RCC 7860 (cell line): ENCODE data around the gene MCEMP1.

Source experiments
- DNase-seq: peaks from one replicate; pipeline ENCODE4 v3.0.0-alpha.2; 2015; ENCODE audit warnings: low spot score
- FAIRE-seq: peaks from 2 replicates; lab custom pipeline; 2012; peaks lifted over from hg19 to GRCh38; lab: Jason Lieb, UNC

Gene MCEMP1

DNA sequence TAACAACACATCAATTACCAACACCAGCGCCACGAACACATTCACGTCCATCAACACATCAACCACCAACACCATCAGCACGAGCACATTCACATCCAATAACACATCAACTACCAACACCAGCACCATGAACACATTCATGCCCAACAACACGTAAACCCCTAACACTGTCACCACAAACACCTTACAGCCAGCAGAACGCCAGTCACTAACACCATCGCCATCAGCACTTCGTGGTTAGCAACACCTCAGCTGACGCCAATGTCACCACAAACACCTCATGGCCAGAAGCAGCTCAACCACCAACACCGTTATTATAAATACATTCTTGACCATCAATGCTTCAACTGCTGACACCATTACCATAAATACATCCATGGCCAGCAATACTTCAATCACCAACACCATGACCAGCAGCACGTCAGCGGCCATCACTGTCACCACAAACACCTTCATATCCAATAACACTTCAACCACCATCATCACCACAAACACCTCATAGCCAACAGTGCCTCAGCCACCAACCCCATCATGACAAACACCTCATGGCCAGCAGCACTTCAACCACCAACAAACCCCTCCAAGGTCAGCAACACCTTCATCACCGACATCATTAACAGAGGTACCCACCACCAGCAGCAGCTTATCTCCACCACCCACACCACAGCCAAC lies 15.7 kb downstream of the MCEMP1 start:
- DNase-seq (no peak), FAIRE-seq (no peak)

DNA sequence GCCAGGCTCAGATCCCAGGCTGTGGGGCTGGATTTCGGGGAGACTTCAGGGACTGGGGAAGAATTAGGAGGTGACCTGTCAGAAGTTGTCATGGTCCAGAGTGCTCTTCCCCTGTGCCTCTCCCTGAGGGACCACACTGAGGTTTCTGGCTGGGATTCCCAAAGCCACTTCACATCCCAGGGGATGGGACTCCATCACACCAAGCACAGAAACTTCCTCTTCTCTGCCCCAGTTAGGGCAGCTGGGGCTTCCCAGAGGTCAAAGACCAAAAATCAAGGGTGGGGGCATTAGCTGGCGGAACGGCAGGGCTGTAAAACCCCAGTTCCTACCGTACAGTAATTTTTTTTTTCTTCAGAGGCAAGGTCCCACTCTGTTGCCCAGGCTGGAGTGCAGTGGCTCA lies 17.6 kb downstream of the MCEMP1 start:
- DNase-seq (no peak), FAIRE-seq (no peak)

DNA sequence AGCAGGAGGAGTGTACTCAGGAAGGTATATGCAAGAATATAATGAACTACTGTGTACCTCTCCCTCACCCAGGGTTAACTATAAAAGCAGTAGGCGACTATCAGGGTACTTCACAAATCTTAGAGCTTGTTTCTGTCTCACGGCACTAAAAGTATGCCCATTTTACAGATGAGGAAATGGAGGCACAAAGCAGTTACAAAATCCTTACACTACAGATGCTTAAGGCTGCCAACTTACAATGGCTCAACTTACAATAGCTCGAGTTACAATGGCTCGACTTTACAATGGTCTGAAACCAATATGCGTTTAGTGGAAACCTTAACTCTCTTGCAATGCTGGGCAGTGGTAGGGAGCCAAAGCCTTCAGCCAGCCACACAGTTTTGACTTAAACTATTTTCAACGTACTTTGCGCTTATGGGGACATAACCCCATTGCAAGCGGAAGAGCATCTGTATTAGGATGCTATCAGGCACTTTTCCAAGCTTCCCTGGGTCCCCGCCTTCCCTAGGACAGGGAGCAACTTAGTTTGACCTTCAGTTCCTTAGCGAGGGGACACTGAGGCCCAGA lies 20.9 kb downstream of the MCEMP1 start:
- FAIRE-seq (no peak), DNase-seq (no peak)

DNA sequence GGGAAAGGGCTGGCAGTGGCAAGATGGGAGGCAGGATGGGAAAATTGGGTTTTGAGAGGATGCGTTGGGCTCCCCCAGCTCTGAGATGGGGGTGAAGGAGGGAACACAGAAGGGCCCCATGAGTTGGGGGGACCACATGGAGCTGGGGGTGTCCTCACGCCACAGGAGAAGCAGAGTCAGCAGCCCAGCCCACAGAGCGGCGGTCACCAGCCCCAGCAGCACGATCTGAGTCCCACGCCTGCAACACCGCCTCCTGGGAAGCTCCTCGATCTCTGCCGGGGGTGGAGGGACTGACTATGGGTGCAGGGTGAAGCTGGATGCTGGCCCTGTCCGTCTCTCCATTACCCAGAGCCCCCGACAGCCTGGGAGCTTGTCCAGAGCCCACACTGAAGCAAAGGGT lies 21.7 kb downstream of the MCEMP1 start:
- FAIRE-seq (no peak), DNase-seq (no peak)

DNA sequence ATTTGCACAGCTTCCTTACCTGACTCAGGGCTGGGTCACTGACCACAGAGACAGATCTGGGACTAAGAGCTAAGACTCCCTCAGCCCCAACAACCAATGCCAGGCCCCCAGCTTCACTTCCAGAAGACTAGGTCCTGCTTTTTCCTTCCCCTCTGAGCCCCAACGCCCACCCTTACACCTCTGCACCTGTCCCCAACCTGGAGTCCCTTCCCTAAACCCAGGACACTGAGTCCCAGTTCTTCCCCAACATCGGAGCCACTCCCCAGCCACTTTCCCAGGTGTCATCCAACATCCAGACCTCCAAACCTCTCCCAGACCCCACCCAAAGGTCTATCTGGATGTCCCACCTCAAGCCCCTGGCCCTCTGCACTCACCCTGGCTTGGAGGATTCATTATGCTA lies 22.1 kb downstream of the MCEMP1 start:
- FAIRE-seq (no peak), DNase-seq (no peak)

DNA sequence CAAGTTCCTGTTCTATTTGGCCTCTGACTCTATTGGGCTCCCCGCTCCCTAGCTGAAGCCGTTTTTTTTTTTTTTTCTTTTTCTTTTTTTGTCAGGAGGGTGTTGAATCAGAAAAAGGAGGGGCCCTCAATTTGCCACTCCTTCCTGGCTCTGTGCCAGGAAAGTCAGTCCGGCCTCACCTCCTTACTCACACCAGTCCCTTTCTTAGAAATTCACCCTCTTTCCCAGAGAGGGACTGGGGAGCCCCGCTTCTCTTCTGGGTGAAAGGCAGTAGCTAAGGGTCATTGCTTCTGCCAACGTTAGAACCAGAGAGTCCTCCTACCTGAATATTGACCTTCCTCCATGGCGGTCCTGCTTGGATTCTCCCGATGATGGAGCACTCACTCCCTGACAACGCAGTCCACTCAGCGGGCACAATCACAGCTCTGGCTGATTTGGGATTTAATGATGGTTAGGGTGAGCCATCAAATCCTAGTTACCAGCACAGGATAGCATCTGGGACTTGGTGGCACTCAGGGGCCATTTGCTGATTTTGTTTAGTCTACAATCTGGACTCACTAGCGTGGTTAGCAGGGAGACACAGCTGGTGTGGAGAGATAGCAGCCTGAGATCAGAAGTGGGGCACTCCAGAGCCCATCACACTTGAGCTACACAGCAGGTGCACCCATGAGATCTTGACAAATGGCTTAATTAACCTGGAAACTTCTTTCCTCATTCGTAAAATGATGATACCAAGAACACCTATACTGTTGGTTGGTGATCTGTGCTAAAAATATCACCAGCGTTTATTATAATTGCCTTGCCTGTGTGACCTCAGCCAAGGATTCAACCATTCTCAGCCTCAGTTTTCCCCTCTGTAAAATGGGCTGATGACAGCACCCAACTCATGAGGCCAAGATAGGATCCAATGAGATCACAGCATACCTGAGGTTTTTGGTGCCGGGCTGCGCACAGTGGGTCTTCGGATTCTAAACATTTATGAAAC lies 22.8 kb downstream of the MCEMP1 start:
- FAIRE-seq (no peak), DNase-seq (no peak)

DNA sequence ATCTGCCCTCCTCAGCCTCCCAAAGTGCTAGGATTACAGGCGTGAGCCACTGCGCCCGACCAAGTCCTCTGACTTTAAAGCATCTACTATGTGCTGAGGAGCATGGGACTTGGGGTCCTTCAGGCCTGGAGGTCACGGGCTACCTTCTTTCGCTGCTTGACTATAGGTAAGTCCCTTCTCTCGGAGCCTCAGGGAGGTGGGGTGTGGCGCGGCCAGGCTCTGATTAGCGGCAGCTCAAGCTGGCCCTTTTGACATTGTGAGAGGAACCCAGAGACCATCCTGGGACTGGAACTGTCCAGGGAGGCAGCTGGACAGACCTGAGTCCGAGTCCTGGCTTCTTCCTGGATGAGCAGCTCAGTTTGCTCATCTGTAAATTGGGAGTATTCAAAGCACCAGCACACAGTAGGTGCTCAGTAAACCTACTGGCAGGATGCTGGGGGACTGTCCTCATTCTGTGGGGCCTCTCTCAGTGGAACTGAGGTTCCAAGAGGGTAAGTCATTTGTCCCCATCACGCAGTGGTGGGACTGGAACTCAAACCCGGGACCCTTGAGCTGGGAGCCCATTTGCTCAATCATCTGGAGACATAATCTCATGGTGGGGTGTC lies 24.3 kb downstream of the MCEMP1 start:
- DNase-seq (no peak), FAIRE-seq (no peak)

DNA sequence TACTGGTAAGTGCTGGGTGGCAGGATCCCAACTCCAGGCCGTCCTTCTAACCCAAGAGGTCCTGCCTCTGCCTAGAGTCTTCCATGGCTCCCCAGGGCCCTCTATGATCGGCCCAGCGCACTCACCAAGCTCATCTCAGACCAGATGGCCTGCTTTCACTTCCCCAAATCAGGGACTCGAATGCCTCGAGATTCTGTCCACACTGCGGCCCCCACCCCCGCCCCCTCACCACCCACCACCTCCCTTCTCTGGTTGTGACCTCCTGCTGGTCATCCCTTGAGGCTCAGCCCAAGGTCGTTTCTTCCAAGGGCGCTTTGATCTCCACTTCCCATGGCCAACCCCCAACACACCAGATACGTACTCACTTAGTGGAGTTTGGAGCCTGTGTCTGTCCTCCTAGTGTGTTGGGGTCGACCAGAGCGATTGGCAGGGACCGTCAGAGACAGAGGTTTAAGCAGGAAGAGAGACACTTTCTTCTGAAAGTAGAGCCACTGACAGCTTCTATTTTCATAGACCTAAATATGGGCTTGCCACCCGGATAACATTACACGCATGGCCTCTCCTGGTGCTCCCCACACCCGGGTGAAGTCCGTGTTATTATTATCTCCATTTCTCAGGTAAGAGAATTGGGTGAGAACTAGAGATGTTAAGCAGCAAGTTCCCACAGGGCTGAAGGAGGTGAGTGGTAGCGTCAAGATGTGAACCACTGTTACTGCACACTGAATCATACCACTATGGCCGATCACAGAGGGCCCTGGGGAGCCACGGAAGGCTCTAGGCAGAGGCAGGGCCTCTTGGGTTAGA lies 25.0 kb downstream of the MCEMP1 start, which contains the start of gene FCER2:
FCER2 (minus strand) TSS at position 478 of the 804 bp plus-strand sequence. CDS start 2,371 bp downstream, outside the sequence.
- no peak for FAIRE-seq
- DNase-seq = no peak

DNA sequence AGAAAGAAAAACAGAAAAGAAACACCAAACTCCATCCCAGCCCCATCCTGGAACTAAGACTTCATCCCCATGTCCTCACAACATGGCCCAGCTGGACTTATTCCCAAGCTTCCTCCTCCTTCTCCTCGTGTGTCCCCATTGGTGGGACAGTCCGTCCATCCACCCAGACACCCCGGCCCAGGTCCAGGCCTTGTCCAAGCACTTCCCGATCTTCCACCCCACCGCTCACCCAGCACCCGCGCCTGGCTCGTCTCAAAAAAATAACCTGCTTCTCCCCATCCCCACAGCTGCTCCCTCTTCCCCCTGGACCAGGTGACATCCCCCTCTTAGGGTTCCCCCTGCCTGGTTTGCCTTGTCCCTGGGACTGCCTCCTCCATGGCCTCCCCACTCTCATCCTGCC lies 26.4 kb downstream of the MCEMP1 start:
- no peak for DNase-seq
- FAIRE-seq = no peak

DNA sequence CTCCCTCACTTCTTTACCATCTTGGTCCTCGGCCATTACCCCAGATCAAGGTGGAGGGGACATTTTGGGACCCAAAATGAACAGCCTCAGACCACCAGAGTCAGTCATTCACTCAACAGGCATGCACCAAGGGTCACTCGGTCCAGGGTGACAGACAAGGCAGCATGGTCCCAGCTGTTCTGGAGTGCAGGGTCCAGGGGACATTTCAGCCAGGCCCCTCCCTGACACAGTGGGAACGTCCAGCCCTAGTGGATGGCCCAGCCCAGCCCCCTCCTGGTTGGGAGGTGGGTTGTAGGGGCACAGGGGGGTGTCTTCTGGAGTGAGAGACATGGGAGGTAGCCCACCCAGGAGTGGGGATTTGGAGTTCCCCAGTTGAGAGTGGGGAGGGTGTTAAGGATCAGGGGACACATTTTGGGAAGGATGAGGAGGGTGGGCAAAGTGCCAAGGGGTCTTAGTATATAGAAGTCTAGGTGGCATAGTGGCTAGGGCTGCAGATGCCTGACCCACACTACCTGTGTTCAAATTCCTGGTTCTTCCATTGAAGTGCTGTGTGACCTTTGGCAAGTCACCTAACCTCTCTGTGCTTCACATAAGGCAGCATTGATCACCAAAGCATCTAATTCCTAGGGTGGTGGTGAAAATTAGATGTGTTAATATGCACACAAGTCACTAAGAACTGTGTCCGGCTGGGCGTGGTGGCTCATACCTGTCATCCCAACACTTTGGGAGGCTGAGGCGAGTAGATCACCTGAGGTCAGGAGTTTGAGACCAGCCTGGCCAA lies 27.6 kb downstream of the MCEMP1 start:
- no peak for FAIRE-seq
- DNase-seq = no peak

DNA sequence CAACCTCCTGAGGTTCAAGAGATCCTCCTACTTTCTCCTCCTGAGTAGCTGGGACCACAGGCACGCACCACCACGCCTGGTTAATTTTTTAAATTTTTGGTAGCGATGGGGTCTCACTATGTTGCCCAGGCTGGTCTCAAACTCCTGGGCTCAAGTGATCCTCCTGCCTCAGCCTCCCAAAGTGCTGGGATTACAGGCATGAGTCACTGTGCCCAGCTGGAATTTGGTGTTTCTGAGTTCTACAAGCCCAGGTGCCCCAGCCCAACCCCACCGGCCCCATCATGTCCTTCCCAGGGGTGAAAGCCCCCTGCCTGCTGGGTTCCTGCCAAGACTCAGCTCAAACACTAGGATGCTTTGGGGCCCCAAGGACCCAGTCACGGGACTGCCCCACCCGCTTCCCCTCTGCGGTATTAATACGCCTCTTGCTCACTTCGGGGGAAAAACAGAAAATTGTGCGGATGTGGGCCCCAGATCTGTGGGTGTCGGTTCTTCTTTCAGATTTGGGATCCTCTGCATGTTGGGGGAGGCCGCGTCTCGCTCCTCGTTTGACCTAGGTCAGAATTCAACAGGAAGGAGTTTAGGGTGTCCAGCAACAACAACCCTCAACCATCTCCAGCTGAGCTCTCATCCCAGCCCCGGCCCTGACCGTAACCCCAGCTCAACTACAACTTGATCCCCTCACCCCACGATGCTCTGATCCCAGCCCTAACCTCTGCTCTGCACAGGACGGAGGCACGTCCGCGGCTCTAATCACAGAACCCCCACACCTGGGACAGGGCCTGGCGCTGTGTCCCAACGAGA lies 28.7 kb downstream of the MCEMP1 start:
- no peak for FAIRE-seq
- DNase-seq = no peak

DNA sequence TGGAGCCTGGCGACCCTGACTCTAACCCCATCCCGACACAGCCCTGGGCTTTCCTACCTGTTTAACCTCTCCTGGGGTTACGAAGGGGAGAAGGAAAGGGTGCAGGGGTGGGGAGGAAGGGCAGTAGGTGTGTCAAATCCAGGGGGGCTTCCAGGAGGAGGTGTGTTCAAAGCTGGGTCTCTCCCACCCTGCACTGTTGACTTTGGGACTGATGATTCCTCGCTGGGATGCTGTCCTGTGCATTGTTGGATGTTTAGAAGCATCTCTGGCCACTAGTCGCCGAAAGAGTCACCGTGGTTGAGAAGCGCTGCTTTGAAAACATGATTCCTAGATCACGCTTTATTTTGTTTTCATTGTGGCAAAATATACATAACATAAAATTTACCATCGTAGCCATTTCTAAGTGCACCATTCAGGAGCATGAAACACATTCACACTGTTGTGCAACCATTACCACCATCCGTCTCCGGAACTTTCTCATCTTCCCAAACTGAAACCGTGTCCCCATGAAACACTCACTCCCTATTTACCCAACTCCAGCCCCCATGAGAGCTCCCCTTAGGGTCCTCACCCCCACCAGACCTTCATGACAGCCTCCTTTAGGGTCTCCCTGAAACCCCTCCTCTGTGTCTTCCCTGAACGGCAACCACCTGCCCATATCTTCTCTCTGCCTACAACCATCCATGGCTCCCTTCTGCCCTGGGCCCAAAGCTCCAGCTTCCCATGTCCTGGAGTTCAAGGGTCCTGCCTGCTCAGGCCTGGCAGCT lies 29.5 kb downstream of the MCEMP1 start:
- DNase-seq = no peak

DNA sequence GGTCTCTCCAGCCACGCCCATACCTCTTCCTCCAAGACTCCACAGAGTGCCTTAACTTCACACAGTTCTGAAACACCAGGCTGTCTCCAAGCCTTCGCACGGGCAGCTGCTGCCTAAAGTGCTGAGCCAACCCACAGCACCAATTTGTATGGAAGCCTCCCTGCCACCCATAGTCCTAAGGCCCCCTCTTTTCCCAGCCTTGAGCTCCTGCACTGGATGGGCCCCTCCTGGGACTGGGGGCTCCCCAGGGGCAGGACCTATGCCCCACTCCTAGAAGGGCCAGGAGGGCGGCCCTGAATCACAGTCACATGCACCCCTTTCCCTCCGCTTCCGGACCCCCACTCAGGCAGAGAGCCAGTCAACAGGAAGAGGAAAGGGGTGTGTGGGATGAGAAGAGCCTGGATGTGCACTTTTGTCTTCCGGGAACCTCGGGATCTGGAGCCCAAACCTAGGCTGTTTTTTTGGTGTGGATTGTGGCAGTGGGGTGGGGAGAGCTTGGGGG lies 30.1 kb downstream of the MCEMP1 start:
- DNase-seq (no peak), FAIRE-seq (no peak)

More for the DNA sequence above, 29.5 kb downstream of the MCEMP1 start:
- FAIRE-seq = no peak

DNA sequence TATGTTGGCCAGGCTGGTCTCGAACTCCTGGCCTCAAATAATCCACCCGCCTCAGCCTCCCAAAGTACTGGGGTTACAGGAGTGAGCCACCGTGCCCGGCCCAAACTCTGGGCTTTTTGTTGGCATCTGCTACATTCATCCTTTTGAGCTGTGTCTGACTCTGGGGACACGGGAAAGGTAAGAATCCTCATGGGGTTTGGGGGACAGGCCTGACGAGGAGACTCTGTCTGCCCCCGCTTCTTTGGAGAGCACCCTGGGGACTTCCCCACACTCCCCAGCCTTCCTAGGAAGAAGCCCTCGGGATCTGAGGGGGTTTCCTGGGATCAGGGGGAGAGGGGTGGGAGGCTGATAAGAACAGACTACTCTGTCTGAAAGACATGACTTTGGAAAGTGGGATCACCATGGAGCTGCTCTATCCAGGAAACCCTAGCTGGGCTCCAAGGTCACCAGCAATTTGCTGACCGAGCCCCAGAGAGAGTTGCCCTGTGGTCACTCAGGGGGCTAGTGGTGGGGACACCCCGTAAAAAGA lies 33.1 kb downstream of the MCEMP1 start:
- FAIRE-seq = no peak
- DNase-seq = no peak

DNA sequence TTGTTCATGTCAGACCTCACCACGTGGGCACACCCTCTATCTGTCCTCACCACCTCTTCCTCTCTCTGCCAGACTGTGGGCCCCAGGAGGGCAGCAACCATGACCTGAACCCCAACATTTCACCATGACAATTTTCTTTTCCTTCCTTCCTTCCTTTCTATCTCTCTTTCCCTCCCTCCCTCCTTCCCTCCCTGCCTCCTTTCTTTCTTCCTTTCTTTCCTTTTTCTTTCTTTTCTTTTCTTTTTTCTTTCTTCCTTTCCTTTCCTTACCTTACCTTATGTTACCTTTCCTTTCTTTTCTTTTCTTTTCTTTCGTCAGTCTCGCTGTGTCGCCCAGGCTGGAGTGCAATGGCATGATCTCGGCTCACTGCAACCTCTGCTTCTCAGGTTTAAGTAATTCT lies 33.7 kb downstream of the MCEMP1 start:
- no peak for FAIRE-seq
- no peak for DNase-seq

DNA sequence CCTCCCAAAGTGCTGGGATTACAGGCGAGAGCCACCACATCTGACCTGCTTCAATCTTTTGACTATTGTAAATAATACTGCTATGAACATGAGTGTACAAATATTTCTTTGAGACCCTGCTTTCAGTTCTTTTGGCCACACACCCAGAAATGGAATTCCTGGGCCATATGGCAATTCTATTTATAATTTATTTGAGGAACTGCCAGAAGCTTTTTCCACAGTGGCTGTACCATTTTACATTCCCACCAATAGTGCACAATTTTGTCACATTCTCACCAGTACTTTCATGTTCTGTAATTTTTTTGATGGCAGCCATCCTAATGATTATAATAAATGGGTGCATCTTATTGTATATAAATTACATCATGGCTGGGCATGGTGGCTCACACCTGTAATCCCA lies 38.8 kb downstream of the MCEMP1 start:
- DNase-seq = no peak
- no peak for FAIRE-seq

DNA sequence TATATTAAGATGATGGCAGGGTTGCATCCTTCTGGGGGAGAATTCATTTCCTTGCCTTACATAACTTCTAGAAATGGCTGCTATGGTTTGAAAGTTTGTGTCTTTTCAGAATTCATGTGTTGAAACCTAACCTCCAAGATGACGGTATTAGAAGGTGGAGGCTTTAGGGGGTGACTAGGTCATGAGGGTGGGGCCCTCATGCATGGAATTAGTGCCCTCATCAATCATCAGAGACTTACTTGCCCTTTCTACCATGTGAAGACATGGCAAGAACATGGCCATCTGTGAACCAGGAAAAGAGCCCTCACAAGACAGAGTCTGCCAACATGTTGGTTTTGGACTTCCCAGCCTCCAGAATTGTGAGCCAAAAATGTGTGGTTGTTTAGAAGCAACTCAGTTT lies 39.9 kb downstream of the MCEMP1 start:
- DNase-seq = no peak
- FAIRE-seq = no peak

DNA sequence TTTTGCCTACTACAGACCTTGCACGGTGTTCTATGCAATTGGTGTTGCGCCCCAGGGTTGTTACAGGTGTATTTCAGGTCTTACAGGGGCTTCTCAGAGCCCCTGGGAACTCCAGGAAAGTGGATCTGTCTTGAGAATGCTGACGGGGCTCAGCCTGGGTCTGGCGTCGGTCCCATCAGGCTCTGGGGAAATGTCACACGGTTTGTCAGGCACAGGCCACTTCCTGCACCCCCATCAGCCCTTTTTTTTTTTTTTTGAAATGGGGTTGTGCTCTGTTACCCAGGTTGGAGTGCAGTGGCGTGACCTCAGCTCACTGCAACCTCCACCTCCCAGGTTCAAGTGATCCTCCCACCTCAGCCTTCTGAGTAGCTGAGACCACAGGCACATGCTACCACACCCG lies 41.8 kb downstream of the MCEMP1 start:
- no peak for FAIRE-seq
- no peak for DNase-seq
